ENCODE measurements around the gene VWF. TPM values are rescaled to one million over a fixed set of nuclear protein-coding genes. Genes with fewer than 3 reads are reported as not detected.

The VWF gene
- total RNA-seq, 1 donor from 2014 or later, result 0.70 TPM

DNA sequence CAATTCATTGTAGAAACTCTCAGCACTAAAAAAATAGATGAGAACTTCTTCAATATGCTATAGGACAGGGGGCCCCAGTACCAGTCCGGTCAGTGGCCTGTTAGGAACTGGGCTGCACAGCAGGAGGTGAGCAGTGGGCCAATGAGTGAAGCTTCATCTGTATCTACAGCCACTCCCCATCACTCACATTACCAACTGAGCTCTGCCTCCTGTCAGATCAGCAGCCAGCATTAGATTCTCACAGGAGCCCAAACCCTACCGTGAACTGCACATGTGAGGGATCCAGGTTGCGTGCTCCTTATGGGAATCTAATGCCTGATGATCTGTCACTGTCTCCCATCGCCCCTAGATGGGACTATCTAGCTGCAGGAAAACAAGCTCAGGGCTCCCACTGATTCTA is 163.7 kb downstream of the VWF start:
- Mint-ChIP-seq H3K27ac (no peak overlapping the region), H3K9me3 (no peaks in the 10 kb centered on the region), H3K36me3 (no peaks in the 10 kb centered on the region), H3K4me3 (no peak overlapping the region), H3K27me3 (peaks cover 28% of the 10 kb centered on the region), H3K4me1 (ENCODE audit: unreplicated experiment) (peaks cover 19% of the 10 kb centered on the region)
- TF ChIP-seq, protein P1, sequence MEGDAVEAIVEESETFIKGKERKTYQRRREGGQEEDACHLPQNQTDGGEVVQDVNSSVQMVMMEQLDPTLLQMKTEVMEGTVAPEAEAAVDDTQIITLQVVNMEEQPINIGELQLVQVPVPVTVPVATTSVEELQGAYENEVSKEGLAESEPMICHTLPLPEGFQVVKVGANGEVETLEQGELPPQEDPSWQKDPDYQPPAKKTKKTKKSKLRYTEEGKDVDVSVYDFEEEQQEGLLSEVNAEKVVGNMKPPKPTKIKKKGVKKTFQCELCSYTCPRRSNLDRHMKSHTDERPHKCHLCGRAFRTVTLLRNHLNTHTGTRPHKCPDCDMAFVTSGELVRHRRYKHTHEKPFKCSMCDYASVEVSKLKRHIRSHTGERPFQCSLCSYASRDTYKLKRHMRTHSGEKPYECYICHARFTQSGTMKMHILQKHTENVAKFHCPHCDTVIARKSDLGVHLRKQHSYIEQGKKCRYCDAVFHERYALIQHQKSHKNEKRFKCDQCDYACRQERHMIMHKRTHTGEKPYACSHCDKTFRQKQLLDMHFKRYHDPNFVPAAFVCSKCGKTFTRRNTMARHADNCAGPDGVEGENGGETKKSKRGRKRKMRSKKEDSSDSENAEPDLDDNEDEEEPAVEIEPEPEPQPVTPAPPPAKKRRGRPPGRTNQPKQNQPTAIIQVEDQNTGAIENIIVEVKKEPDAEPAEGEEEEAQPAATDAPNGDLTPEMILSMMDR (conservative IDR thresholded peaks at IDR 0.05), result no peak
- DNase-seq (ENCODE audit: extremely low spot score, unreplicated experiment), result no peak

DNA sequence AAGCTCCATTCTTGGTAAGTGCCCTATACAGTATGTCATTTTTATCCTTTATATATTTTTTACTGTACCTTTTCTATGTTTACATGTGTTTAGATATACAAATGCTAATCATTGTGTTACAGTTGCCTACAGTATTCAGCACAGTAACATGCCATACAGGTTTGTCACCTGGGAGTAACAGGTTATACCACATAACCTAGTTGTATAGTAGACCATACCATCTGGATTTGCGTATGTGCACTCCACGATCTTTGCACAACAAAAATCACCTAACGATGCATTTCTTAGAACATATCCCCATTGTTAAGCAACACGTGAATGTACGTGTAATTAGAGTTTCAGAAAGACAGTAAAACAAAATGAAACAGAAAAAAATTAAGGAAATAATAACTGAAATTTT is 167.5 kb downstream of the VWF start:
- Mint-ChIP-seq H3K27me3 (peaks cover 27% of the 10 kb centered on the region), H3K4me3 (no peak overlapping the region), H3K27ac (no peak overlapping the region), H3K36me3 (peaks cover 6% of the 10 kb centered on the region), H3K9me3 (no peaks in the 10 kb centered on the region), H3K4me1 (ENCODE audit: unreplicated experiment) (peaks cover 4% of the 10 kb centered on the region)
- no peak for DNase-seq (ENCODE audit: extremely low spot score, unreplicated experiment)
- TF ChIP-seq, protein P1 (conservative IDR thresholded peaks at IDR 0.05), result no peak

DNA sequence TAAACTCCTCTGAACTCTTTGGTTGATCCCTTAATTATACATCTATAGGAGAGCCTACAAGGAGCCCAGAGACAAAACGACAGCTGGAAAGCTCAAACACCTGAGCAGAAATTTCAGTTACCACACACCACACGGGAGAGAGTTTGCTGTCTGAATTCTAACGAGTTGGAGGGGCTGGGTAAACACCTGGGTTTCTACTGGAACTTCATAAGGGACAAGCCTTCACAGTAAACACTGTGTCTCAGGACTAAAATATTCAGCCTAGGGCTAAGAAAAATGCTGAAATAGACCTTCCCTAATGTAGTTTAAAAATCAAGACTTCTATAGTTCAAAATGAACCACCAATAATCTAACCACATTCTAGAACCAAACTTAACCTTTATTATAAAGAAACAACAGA is 169.8 kb downstream of the VWF start:
- Mint-ChIP-seq H3K27ac (no peak overlapping the region), H3K9me3 (no peaks in the 10 kb centered on the region), H3K4me1 (ENCODE audit: unreplicated experiment) (peaks cover 5% of the 10 kb centered on the region), H3K36me3 (peaks cover 6% of the 10 kb centered on the region), H3K27me3 (peaks cover 34% of the 10 kb centered on the region), H3K4me3 (no peak overlapping the region)
- TF ChIP-seq, protein P1 (conservative IDR thresholded peaks at IDR 0.05), result no peak
- no peak for DNase-seq (ENCODE audit: extremely low spot score, unreplicated experiment)

DNA sequence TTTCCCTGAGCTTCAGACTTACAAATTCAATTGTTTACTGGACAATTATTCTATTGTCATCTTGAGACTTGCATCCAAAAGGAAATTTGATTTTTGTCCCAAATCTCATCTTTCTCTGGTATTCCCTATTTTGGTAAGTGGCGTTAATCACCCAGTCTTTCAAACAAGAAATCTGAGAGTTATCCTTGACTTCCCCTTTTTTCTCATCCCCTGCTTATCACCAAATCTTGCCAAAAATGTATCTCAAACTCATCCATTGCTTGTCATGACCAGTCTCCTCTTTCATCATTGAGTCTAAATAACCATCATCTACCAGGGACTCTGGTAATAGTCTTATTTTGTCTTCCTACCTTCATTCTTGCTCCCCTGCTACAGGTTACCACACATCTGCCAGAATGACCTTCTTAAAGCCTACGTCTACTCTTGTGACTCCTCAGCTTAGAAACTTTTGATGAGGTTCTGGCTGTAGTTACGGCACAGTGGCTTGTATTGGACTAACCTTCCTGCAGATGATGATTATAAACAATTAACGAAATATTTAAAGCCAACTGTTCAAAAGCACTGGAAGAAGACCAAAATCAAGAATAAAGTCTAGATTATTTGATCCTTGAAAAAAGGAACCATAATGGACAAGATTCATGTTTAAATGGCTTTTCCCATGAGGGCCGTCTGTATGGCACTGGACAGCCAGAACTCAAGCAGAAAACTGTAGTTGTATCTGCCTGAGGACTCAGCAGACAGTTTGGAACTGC is 170.5 kb downstream of the VWF start:
- Mint-ChIP-seq H3K9me3 (no peaks in the 10 kb centered on the region), H3K27me3 (peaks cover 38% of the 10 kb centered on the region), H3K4me1 (ENCODE audit: unreplicated experiment) (peaks cover 5% of the 10 kb centered on the region), H3K27ac (no peak overlapping the region), H3K36me3 (peaks cover 6% of the 10 kb centered on the region), H3K4me3 (no peak overlapping the region)
- DNase-seq (ENCODE audit: extremely low spot score, unreplicated experiment), result no peak
- TF ChIP-seq, protein P1 (conservative IDR thresholded peaks at IDR 0.05), result no peak

DNA sequence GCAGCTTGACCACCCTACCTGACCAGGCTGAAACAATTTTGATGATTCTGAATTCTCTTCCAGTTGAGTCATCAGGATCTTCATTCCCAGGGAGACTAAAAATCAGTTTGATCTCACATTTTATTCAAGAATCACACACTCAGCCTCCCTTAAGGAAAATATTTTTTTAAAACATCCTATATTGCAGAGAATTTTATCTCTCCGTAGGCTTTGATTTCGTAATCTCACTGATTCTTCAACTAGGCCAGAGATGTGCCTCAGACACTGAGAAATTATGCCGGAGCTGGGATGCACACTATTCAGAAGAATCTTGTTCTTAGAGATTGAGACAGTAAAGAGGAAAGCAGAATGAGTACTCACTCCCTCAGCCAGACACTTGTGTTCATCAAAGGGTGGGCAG is 172.4 kb downstream of the VWF start:
- peaks cover 6% of the 10 kb centered on the region for H3K36me3 Mint-ChIP-seq
- no peak overlapping the region for H3K27ac Mint-ChIP-seq

More for the DNA sequence above, 172.4 kb downstream of the VWF start:
- Mint-ChIP-seq H3K4me3 (no peak overlapping the region), H3K9me3 (no peaks in the 10 kb centered on the region), H3K27me3 (peaks cover 54% of the 10 kb centered on the region), H3K4me1 (ENCODE audit: unreplicated experiment) (peaks cover 5% of the 10 kb centered on the region)
- TF ChIP-seq, protein P1 (conservative IDR thresholded peaks at IDR 0.05), result no peak
- DNase-seq (ENCODE audit: extremely low spot score, unreplicated experiment), result no peak
